Choroid plexus epithelial cell (primary cell): ENCODE measurements around the gene ADCY2.

Source experiments
- DNase-seq: peaks from one replicate; pipeline ENCODE4 v3.0.0-alpha.2; 2010; ENCODE audit warnings: low read depth
- H3K4me3 ChIP-seq: 2 replicates; pipeline ENCODE4 v1.5.1; 2011; ENCODE audit warnings: low read depth, mild to moderate bottlenecking, control low read depth, low read length, moderate library complexity
- CTCF ChIP-seq: conservative IDR thresholded peaks from 2 replicates; pipeline ENCODE4 v1.5.1; 2011; ENCODE audit warnings: low read depth, mild to moderate bottlenecking, control low read depth, inconsistent platforms, low read length, moderate library complexity

The ADCY2 gene

DNA sequence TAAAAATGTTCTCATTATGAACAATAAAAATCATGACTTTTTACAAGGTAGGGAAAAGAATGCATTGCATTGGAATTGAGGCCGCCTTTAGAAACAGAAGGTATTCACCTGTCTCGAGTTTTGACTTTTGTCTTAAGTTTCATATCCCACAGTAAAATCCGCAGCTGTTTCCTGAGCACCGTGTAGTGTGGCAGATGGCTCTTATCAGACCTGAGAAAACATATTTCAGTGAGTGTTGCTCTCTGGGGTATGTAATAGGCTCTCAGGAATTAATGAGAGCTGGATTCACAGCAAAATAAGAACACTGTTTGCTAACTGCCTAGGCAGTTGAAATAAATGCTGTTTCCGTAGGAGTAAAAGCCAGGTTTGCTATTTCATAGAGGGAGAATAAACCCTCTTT lies 233.6 kb downstream of the ADCY2 start:
- DNase-seq, result no peak
- no peak for TF ChIP-seq CTCF
- no peak overlapping the region for H3K4me3 ChIP-seq

- no peak overlapping the region for H3K4me3 ChIP-seq
- TF ChIP-seq CTCF, result no peak
- no peak for DNase-seq
Observed at GRCh38 chr5:7634837-7635236, 238.9 kb downstream of the ADCY2 start.

DNA sequence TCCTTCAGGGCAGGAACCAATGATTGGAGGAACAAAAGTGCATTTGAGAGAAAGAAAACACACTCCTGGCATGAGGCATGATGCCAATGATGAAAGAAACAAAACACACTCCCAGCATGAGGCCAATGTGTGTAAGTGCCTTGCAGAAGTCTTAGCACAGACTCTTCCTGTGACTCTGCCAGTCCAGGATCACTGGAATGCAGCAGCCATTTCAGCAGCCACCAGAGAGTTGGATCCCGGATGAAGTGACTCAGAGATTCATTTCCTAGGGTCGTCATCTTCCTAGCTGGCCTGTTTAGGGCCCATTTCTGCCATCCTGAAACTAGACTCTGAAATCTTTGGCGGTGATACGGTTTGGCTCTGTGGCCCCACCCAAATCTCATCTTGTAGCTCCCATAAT lies 242.5 kb downstream of the ADCY2 start:
- H3K4me3 ChIP-seq, result no peak overlapping the region
- no peak for TF ChIP-seq CTCF
- DNase-seq, result peak; percentile 37

- no peak overlapping the region for H3K4me3 ChIP-seq
- no peak for TF ChIP-seq CTCF
- DNase-seq, result peak; percentile 4
Observed at GRCh38 chr5:7642029-7642428, 246.1 kb downstream of the ADCY2 start.

GRCh38 chr5:7644723-7645122 lies 248.8 kb downstream of the ADCY2 start:
- no peak for TF ChIP-seq CTCF
- no peak overlapping the region for H3K4me3 ChIP-seq
- DNase-seq, result no peak

- no peak for TF ChIP-seq CTCF
- no peak for DNase-seq
- no peak overlapping the region for H3K4me3 ChIP-seq
Observed at GRCh38 chr5:7650755-7651154, 254.8 kb downstream of the ADCY2 start.

DNA sequence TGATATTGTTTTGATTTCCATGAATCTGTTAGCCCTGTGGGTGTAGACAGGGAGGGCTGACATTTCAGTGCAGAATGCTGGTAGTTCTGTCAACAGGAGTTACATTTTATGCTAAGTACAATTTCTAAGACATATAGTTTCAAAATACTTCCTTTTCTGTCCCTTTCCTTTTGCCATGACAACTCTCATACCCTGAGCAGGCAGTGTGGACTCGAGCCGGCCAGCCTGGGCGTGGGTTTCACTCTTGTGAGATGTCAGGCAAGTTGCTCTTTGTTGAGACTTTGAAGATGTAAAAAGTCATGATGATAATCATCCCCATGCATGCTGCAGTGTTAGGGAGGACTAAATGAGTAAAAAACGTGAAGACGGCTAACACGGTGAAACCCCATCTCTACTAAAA lies 257.1 kb downstream of the ADCY2 start:
- DNase-seq, result no peak
- TF ChIP-seq CTCF, result no peak
- no peak overlapping the region for H3K4me3 ChIP-seq
